HG03432 (cell line): Measurements from ENCODE around the gene ZNF160.

ENCODE experiments used
- ATAC-seq: cut with Tn5 transposase; IDR thresholded peaks from one replicate; pipeline ENCODE4 v1.9.1; 2021; ENCODE audit warnings: mild to moderate bottlenecking, moderate library complexity; ENCODE audit not compliant: unreplicated experiment

The ZNF160 gene

DNA sequence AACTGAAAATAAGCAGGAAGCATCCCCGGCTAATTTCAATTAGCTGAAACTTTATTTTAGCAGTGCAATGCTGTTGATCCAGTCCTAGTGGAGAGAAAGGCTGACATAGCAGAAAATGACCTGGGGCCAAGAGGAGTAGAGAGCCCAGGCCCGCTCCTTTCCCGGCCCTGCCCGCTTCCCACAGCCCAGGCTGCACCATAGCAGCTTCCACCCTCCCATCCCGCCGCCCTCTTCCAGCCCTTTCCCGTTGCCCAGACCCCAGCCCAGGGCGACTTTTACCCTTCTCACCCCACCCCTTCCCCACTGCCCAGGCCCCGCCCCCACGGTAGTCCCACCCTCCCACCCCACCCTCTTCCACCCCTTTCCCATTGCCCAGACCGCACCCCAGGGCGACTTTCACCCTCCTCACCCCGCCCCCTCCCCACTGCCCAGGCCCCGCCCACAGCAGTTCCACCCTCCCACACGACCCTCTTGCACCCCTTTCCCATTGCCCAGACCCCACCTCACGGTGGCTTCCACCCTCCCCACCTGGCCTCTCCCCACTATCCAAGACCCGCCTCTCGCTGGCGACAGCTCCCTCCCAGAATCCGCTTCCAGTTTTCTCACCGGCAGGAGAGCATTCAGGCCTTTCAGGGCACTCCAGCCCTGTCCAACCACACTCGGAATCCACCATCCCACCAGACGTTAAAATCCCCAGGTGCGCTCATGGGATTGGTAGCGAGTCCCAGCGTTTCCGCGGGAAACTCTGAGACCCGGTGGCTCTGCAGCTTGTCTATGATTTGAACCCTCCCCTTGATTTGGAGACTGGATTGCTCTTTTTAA, 8.3 kb downstream of the ZNF160 start:
- no peak for ATAC-seq

DNA sequence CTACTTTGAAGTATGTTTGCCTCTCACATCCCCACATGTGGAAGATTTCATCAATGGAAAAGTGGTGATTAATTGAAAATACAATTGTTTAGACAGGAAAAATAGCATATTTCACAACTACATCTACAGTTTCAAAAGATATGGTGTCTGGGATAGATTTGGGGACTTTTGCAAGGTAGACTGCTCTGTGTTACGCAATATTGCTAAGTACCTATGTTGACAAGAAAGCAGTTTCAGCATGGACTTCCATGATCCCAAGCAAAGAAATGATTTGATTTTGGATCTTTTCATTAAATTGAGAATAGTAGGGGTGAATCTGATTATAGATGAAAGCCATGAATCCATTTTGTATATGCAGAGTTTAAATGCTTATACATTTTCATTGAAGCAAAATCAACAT, 10.5 kb downstream of the ZNF160 start:
- ATAC-seq, result no peak

DNA sequence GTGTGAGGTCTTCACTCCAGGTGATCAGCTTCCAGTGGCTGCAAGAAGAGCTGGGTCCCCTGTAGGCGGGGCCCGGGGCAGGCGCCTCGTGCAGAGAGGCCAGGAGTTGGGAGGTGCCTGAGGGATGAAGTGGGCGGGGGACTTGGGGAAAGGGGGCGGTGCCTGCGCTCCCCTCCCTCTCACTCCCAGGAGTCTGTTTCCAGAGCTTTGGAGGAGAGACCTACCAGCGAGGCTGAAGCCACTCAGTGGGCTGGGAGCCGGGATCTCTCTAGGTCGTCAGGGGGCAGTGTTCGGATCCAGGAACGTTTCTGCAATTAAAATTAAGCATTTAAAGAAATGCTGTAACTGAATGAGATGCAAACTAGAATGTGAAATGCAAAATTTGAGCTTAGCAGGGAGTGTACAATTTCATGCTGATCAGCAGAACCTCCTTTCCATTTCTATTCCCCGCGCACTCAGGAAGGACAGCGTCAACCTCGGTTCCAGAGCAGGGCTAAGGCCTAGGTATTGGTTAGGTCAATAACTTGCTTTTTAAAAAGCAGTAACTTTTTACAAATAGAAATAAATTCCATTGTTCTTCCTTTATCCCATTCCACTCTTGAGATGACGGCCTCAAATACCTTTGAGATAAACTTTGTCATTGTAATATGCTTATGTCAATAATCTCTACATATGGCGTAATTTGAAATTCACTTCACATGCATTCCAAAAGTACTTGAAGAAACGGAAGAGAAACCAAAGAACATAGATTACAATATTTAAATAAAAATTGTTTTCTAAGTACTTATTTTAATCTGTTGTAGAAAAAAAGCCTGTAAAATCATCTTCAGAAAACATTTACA, 11.6 kb downstream of the ZNF160 start:
- ATAC-seq, result no peak

DNA sequence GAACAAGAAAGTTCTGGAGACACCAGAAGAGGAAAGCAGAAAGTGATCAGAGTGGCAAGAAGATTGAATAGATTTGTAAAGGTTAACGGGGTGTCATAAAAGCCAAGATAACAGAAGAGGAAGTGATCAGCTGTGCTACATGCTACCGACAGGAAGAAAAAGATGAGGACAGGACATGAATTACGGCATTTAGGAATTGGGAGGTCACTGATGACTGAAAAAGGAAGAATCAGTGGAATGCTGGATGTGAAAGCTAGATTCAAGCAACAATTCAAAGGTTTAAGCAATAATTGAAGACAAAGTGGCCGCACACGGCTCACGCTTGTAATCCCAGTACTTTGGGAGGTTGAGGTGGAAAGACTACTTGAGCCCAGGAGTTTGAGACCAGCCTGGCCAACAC, 15.1 kb downstream of the ZNF160 start:
- ATAC-seq, result no peak

DNA sequence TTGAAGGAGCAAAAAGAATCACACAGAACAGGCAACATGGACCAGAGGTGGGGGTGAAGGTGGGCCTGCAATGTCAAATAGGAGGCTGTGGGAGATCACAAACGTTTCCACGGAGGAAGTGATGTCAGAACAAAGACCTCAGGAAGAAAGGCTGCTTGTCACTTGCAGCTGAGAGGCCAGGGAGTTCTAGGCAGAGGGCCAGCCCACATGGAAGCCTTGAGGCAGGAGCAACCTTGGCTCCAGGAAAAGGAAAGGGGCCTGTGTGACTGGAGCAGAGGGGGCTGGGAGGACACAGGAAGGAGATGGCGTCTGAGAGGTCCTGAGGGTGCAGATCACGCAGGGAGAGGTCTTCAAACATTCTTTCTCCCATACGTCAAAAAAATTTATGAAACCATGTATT, 16.3 kb downstream of the ZNF160 start:
- no peak for ATAC-seq

DNA sequence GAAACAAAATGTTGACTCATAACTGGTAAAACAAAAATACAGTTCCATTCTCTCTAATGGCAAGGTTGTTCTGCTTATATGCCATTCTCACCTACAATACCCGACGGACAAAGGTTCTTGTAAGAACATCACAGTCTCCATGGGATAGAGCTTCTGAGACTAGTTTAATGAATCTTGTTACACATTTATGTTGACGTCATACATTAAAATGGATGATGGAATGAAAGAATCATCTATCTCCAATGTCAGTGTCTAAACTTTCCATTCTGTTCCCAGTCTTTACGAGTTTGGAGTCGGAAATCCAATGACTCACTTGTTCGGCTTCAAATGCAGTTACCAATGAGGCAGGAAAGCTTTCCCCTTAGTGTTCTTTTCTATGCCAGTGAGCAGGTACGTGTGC, 17.7 kb downstream of the ZNF160 start:
- ATAC-seq, result no peak

DNA sequence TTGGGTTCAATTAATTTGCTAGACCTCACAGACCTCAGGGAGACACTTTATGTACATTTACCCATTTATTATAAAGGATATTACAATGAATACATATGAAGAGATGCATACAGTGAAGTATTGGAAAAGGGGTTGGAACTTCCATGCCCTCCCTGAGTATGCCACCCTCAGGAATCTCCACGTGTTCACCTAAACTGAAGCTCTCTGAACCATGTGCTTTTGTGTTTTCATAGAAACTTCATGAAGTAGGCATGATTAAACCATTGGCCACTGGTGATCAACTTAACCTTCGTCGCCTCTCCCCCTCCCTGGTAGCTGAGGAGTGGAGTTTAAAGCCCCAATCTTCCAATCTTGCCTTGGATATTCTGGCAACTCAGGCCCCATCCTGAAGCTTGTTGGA, 20.3 kb downstream of the ZNF160 start:
- no peak for ATAC-seq

DNA sequence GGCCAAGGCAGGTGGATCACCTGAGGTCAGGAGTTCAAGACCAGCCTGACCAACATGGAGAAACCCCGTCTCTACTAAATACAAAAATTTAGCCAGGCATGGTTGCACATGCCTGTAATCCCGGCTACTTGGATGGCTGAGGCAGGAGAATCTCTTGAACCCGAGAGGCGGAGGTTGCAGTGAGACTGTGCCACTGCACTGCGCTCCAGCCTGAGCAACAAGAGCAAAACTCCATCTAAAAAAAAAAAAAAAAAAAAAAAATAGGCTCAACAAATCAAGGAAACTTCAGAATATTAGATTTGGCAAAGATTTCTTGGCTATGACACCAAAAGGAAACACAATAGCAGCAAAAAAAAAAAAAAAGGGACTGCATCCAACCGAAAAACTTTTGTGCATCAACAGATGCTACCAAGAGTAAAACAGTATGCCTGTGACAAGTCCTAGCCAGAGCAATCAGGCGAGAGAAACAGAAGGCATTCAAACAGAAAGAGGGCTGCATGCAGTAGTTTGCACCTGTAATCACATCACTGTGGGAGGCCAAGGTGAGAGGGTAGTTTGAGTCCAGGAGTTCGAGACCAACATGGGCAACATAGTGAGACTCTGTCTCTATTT, 23.8 kb downstream of the ZNF160 start:
- ATAC-seq, result no peak

DNA sequence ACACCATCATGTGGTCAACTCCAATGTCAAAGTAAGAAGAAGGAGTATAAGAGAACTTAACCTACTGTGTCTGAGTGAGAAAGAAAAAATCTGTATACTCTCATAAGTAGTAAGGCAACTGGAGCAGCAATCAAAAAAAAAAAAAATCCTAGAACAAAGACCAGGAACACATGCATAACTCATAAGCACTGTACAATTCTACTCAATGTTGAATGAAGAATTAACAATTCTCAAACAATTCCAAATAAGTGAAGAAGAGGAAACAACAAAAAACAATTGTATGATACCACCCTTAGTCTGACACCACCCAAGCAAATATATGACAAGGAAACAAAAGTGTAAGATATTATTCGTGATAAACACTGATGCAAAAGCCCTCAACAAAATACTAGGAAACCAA, 24.6 kb downstream of the ZNF160 start:
- no peak for ATAC-seq

DNA sequence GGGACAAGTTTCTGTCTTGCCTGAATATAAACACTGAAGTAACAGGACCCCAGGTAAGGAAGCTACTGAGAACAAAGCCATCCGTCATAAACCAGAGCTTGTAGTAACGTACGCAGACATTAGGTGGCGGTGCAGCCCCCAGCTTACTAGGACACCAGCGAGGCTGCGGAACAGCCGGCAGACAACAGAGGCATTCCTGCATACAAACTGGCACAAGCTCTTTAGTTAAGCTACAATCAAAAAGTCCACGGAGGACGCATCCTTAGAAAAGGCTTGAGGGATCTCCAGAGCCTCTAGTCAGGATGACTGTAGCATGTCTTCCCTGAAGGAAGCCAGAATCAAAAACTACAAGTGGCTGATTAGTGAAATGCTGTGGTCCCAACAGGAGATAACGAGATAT, 26.2 kb downstream of the ZNF160 start:
- no peak for ATAC-seq

DNA sequence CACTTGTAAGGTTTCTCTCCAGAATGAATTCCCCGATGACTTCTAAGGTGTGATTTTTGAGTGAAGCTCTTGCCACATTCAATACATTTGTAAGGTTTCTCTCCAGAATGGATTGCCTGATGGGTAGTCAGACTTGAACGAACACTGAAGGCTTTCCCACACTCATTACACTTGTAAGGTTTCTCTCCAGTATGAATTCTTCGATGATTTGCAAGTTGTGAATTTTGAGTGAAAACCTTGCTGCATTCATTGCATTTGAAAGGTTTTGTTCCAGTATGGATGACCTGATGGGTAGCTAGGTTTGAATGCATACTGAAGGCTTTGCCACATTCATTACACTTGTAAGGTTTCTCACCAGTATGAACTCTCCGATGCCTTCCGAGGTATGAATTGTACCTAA, 34.4 kb downstream of the ZNF160 start:
- ATAC-seq, result no peak

DNA sequence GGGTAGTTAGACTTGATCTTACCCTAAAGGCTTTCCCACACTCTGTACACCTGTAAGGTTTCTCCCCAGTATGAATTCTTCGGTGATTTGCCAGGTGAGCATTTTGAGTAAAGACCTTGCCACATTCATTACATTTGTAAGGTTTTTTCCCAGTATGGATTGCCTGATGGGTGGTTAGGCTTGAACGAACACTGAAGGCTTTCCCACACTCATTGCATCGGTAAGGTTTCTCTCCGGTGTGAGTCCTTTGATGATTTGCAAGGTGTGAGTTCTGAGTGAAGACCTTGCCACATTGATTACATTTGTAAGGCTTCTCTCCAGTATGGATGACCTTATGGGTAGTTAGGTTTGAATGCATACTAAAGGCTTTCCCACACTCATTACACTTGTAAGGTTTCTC, 35.0 kb downstream of the ZNF160 start:
- no peak for ATAC-seq

DNA sequence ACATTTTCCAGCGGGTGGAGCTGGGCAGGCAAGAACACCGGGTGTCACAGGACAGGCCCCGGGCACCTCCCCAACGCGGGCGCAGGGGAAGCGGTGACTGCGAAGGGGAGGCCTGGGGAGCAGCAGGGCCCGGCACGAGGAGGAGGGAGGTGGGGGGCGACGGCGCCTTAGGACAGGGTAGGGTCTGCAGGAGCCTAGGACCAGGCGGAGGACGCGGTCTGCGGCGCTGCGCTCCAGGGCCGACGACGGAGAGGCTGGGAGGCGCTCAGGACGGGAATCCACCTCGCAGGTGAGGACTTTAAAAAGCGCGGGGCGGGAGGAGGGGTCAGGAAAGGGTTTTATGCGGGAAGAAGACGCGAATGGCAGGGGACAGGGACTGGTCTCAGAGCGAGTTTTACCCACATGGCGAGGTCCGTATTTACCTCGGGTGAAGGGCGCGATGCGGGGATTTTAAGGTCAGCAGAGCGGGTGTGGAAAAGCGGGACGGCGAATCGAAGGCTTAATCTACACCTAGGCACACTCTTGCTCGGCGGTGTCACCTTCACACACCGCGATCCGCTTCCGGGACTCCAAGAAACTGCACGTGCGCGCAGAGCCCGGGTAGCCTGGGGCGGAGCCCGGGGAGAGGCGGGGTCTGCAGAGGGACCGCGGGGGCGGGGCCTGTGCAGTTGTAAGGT, 45.2 kb downstream of the ZNF160 start:
- no peak for ATAC-seq

DNA sequence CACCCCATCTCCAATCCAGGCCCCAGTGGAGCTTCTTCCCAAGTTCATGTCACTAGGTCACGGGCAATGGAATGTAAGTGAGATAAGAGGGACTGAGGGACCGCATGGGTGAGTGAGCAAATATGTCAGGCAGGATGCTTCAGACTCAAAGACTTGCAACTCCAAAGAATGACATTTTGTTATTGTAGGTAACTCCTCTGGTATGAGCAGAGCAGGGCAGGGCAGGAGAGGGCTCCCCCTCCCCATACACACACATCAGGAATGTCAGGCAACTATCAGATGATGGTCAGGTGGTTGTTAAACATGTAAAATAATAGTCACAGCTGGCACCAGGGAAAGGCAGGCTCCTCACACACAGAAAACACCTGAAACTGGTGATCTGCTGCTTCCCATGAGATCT, 48.1 kb downstream of the ZNF160 start:
- ATAC-seq, result no peak

DNA sequence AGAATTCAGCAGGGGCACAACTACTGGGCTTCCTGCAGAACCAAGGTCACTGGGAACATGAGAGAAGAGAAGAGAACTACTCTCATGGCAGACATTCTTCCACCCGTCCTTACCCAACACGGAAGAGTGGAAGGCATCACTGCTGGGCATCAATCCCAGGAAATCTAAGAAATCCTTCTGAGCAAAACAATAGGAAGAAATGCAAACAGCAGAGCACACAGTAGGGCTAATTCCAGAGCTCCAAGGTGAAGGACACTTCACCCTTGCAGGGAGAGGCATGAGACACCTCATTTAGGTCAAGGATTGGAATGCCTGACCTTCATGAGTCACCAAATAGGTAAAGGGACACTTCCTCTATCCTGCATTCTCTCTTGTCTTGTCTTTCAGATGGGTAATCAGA, 55.8 kb downstream of the ZNF160 start:
- no peak for ATAC-seq

DNA sequence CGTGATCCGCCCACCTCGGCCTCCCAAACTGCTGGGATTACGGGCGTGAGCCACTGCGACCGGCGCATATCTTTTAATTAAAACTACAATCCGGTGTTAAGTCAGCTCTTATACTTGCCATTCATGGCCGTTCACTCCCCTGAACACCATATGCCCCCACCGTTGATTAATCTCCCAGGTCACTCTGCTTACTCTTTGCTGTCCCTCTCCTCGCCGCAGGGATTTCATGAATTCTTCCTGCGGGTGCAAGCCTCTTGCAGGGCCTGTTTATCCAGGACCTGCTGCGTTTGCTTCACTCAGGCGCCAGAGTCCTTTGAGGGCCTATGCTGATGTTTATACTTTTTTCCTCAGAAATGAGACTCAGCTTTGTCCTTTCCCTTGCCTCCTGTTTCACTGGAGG, 57.7 kb downstream of the ZNF160 start:
- no peak for ATAC-seq

DNA sequence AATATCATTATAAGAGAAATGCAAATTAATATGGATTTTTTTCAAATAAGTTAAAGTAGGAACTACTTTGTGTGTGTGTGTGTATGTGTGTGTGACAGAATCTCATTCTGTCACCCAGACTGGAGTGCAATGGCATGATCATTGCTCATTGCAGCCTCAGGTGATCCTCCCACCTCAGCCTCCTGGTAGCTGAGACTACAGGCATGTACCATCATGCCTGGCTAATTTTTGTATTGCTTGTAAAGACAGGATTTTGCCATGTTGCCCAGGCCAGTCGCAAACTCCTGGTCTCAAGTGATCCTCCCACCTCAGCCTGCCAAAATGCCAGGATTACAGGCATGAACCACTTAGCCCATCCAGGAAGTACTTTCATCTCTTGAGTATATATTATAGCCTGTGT, 61.9 kb downstream of the ZNF160 start:
- no peak for ATAC-seq

DNA sequence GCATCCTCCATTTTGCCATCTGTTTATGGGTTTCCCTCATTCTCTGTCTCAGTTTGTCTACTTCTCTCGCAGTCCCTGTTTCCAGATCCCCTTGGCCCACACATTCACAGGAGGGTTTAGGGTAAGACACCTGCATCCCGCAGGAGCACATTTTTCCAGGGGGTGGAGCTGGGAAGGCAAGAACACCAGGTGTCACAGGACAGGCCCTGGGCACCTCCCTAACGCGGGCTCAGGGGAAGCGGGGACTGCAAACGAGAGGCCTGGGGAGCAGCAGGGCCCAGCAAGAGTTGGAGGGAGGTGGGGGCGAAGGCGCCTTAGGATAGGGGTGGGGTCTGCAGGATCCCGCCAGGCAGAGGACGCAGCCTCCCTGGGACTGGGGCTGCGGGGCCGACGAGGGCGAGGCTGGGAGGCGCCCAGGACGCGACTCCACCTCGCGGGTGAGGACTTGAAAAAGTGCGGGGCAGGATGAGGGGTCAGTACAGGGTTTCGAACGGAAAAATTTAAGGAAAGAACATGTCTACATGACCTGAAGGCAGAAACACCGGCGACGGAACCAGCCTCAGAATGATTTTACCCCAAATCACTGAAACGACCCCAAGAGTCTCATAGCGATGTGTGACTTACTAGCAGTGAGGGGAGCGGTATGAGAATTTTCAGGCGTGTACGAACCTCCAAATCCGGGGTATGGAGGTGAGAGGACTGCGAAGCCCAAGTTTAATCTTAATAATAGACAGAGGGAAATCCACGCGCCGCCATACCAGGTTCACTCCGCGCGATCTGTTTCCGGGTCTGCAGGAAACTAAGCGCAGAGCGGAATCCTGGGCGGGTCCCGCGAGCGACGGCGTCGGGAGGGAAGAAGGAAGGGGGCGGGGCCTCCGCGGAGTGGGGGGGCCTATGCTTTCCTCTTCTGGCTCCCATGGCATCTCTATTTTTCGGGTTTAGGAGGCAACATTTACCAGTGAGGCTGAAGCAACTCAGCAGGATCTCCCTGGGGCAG, 65.8 kb downstream of the ZNF160 start:
- ATAC-seq, result no peak

DNA sequence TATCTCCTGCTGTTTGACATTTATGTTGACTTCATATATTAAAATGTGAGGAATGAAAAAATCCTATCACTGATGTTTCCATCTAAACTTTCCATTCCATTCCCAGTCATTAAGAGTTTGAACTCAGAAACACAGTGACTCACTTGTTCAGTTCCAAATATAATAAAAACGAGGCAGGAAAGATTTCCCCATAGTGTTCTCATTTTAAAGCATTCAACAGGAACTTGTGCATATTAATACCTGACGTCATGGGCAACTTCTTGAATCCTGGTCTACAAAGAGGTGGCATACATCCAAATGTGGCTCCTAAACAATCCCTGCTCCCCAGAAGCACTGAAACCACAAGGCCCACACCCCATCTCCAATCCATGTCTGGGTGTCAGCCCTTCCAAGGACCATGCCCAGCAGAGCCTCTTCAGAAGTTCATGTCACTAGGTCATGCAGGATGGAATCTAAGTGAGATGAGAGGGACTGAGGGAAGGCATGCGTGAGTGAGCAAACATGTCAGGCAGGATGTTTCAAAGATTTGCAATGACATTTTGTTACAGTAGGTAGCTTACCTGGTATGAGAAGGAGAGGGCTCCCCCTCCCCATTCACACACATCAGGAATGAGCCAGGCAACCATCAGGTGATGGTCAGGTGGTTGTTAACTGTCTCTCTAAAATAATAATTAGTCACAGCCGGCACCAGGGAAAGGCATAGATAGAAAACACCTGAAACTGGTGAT, 68.1 kb downstream of the ZNF160 start:
- ATAC-seq, result no peak
